Endothelial cell of umbilical vein (primary cell): Measurements from ENCODE around the gene WIPF3. TPM values are rescaled to one million over a fixed set of nuclear protein-coding genes. Genes with fewer than 3 reads are reported as not detected.

Experiments
- BruUV-seq: library from RNA; stranded (reverse); fragments of 400-500 nt; replicated peaks from 2 replicates; lab custom pipeline; 2021; lab: Mats Ljungman, UMichigan
- CTCF ChIA-PET: fragments of 300-600, 350-600 bp; sonication (Branson Sonifier 250); formaldehyde crosslinking; loops from one replicate; lab custom pipeline; 2021; ENCODE audit warnings: antibody characterized with exemption, inconsistent platforms; lab: Charles Lee
- POLR2A ChIA-PET: fragments of 300-600, 350-600 bp; sonication (Branson Sonifier 250); formaldehyde crosslinking; loops from one replicate; lab custom pipeline; 2021; ENCODE audit warnings: antibody characterized with exemption, inconsistent platforms; lab: Charles Lee
- DNase-seq: peaks from one replicate; pipeline ENCODE4 v3.0.0-alpha.2; 2011; ENCODE audit warnings: low read depth, low spot score
- FAIRE-seq: peaks from 2 replicates; lab custom pipeline; 2011; peaks lifted over from hg19 to GRCh38; lab: Jason Lieb, UNC
- H2AFZ ChIP-seq: 2 replicates; pipeline ENCODE4 v1.6.0; 2012; ENCODE audit warnings: low read depth, low read length, control low read depth, inconsistent platforms
- H3K27ac ChIP-seq: 2 replicates; pipeline ENCODE4 v1.5.1; 2011; ENCODE audit warnings: low read depth, mild to moderate bottlenecking, control low read depth, low read length, moderate library complexity; ENCODE audit not compliant: insufficient read depth
- H3K27me3 ChIP-seq, 2 experiments: 2 replicates each; pipeline versions ENCODE4 v1.6.0 to v1.6.1; 2011; ENCODE audit warnings: low read length in 2 of 2, mixed read lengths in 1 of 2; ENCODE audit not compliant: control insufficient read depth in 2 of 2, insufficient read depth in 2 of 2
- H3K36me3 ChIP-seq, 2 experiments: 2 replicates in 1 of 2; 3 replicates in 1 of 2; pipeline ENCODE4 v1.5.1; 2011; ENCODE audit warnings: low read length in 2 of 2, mild to moderate bottlenecking in 1 of 2, moderate library complexity in 1 of 2; ENCODE audit not compliant: control insufficient read depth in 2 of 2, insufficient read depth in 2 of 2; ENCODE audit errors: extremely low read depth in 1 of 2
- H3K4me1 ChIP-seq: 3 replicates; pipeline ENCODE4 v1.5.1; 2011; ENCODE audit warnings: mild to moderate bottlenecking, low read length; ENCODE audit not compliant: control insufficient read depth, insufficient read depth; ENCODE audit errors: extremely low read depth
- H3K4me2 ChIP-seq: 2 replicates; pipeline ENCODE4 v1.6.1; 2011; ENCODE audit warnings: low read length, control low read depth, mixed read lengths; ENCODE audit not compliant: insufficient read depth
- H3K4me3 ChIP-seq, 3 experiments: fragments of 200-600 bp in 1 of 3; sonication (generic), shearing (Covaris generic) in 1 of 3; replicated peaks in 1 of 3; 2 replicates each; pipeline ENCODE4 v1.5.1; 2011 to 2016; ENCODE audit warnings: control low read depth in 3 of 3, low read length in 3 of 3, mild to moderate bottlenecking in 2 of 3, inconsistent platforms in 1 of 3, low read depth in 1 of 3, moderate library complexity in 1 of 3; ENCODE audit not compliant: insufficient read depth in 1 of 3
- H3K79me2 ChIP-seq: 2 replicates; pipeline ENCODE4 v1.6.0; 2012; ENCODE audit warnings: low read length, inconsistent platforms; ENCODE audit not compliant: control insufficient read depth, insufficient read depth
- H3K9ac ChIP-seq: replicated peaks from 2 replicates; pipeline ENCODE3; 2011; ENCODE audit warnings: low read length, control low read depth; ENCODE audit not compliant: insufficient read depth; ENCODE audit errors: extremely low read depth
- H3K9me1 ChIP-seq: replicated peaks from 3 replicates; pipeline ENCODE4 v1.6.0; 2011; ENCODE audit warnings: mild to moderate bottlenecking, low read length; ENCODE audit not compliant: control insufficient read depth, insufficient read depth; ENCODE audit errors: extremely low read depth
- H3K9me3 ChIP-seq: replicated peaks from 2 replicates; pipeline ENCODE4 v1.5.1; 2012; ENCODE audit warnings: low read length, inconsistent platforms; ENCODE audit not compliant: control insufficient read depth, insufficient read depth
- H4K20me1 ChIP-seq: replicated peaks from 2 replicates; pipeline ENCODE3; 2011; ENCODE audit warnings: mild to moderate bottlenecking, low read length; ENCODE audit not compliant: control insufficient read depth, insufficient read depth; ENCODE audit errors: extremely low read depth
- EZH2 ChIP-seq: IDR thresholded peaks from 2 replicates; pipeline ENCODE4 v1.6.1; 2012; ENCODE audit warnings: borderline replicate concordance, low read depth, mild to moderate bottlenecking, moderate library complexity, low read length, inconsistent platforms; ENCODE audit not compliant: severe bottlenecking
- FOS ChIP-seq: IDR thresholded peaks from 2 replicates; pipeline ENCODE4 v1.6.1; 2011; ENCODE audit warnings: mild to moderate bottlenecking, low read length, moderate library complexity, borderline replicate concordance; ENCODE audit not compliant: insufficient read depth
- GATA2 ChIP-seq: IDR thresholded peaks from 2 replicates; pipeline ENCODE4 v1.7.0; 2011; ENCODE audit warnings: low read depth, mild to moderate bottlenecking, moderate library complexity, mixed read lengths, low read length; ENCODE audit not compliant: insufficient read length, insufficient read depth
- JUN ChIP-seq: IDR thresholded peaks from 2 replicates; pipeline ENCODE4 v1.6.1; 2011; ENCODE audit warnings: borderline replicate concordance, low read depth; ENCODE audit not compliant: insufficient read length, insufficient read depth
- MYC ChIP-seq: IDR thresholded peaks from one replicate; pipeline ENCODE4 v1.6.1; 2011; ENCODE audit warnings: mild to moderate bottlenecking, low read depth, low read length
- POLR2A ChIP-seq: IDR thresholded peaks from 2 replicates; pipeline ENCODE4 v1.6.1; 2012; ENCODE audit warnings: low read depth, mild to moderate bottlenecking, control low read depth, low read length
- POLR2AphosphoS5 ChIP-seq: IDR thresholded peaks from 2 replicates; pipeline ENCODE4 v1.6.1; 2012; ENCODE audit warnings: low read depth, mild to moderate bottlenecking, control low read depth, low read length, moderate library complexity; ENCODE audit not compliant: insufficient read depth
- dilution Hi-C: fragments of 300-500 bp; cut with MboI; formaldehyde crosslinking; loops from one replicate; pipeline ENCODE4 v1.15.0; 2019; ENCODE audit warnings: low sequenced_read_pairs; ENCODE audit not compliant: extremely low pct_ligation_motif_present
- intact Hi-C: fragments of 100-400 bp; cut with micrococcal nuclease; formaldehyde crosslinking; loops from one replicate; pipeline ENCODE4 v1.10.0; 2022
- polyA plus RNA-seq, 4 experiments: library from polyadenylated mRNA; depleted of rRNA in 3 of 4; stranded (reverse) in 3 of 4; unstranded in 1 of 4; fragments of >200 nt; gene quantifications; 2 replicates each; pipeline versions ENCODE4 v1.2.1 to v1.2.3, GENCODE V29; 2011 to 2012; ENCODE audit warnings: missing spikeins in 1 of 4
- total RNA-seq: library from RNA; stranded (reverse); gene quantifications from 2 replicates; pipeline ENCODE4 v1.2.3, GENCODE V29; 2021
- TF ChIP-seq, protein P1 (sequence below), 2 donors: IDR thresholded peaks; 1 replicate in 1 of 2; 2 replicates in 1 of 2; pipeline ENCODE4 v1.5.1; 2011; ENCODE audit warnings: low read length in 2 of 2, mild to moderate bottlenecking in 2 of 2, moderate library complexity in 2 of 2, control low read depth in 1 of 2, inconsistent platforms in 1 of 2, low read depth in 1 of 2; ENCODE audit not compliant: insufficient read depth in 1 of 2; ENCODE audit errors: extremely low read depth in 1 of 2
- TF ChIP-seq, protein P2 (sequence below): IDR thresholded peaks from 2 replicates; pipeline ENCODE4 v1.6.1; 2011; ENCODE audit not compliant: insufficient read depth, insufficient read length

Gene WIPF3
- total and polyA plus RNA-seq, 2 donors (not counting 3 experiments of a cell fraction or from before 2014, with no cell fraction given): 0.01 to 0.35 TPM

DNA sequence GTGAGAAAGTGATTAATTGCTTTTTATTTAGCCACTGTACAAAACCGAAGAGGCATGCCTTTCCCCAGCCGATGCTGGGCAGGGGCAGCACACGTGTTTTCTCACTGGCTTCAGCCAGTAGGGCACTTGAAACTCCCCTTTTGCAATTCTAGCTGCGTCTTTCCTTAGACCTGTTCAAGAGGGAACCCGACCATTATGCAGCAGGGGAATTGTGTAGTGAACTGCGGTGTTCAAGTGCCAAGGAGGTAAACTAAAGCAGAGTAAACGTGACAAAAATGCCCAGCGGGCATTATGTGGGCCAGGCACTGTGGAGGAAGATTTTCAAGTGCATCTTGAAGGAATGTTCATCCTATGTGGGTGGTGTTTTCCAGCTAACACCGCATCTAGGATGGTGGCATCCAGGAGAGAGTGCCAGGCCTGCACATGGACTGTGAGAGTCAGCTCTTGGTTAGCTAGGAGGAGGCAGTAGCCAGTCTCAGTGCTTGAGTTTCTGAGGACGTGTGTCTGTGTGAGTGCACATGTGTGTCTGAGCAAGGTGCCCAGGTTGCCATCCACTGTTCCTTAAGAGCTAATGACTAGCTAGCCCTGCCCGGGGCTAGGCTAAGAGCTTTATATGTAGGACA lies 3.3 kb downstream of the WIPF3 start:
- POLR2A ChIA-PET: no interaction called here
- Histone ChIP-seq H3K9me1 (no peaks in the 10 kb centered on the region), H3K9ac (no peak overlapping the region), H3K27ac (no peak overlapping the region), H3K27me3 (peaks cover 50 to 60% of the 10 kb centered on the region in 2 experiments), H3K9me3 (no peaks in the 10 kb centered on the region), H3K4me2 (no peak overlapping the region), H3K36me3 (no peaks in the 10 kb centered on the region), H2AFZ (no peak overlapping the region), H3K79me2 (no peaks in the 10 kb centered on the region), H3K4me1 (peaks cover 3% of the 10 kb centered on the region), H3K4me3 (no peak overlapping the region), H4K20me1 (no peaks in the 10 kb centered on the region)
- no peak for DNase-seq
- intact Hi-C loops: loop anchor here (5.0 kb wide), 1 partner anchor 62 kb away; no protein-coding TSS in a partner anchor
- dilution Hi-C loops: no loop called here
- CTCF ChIA-PET: no interaction called here
- no TSS peak for BruUV-seq
- TF ChIP-seq, protein P1, sequence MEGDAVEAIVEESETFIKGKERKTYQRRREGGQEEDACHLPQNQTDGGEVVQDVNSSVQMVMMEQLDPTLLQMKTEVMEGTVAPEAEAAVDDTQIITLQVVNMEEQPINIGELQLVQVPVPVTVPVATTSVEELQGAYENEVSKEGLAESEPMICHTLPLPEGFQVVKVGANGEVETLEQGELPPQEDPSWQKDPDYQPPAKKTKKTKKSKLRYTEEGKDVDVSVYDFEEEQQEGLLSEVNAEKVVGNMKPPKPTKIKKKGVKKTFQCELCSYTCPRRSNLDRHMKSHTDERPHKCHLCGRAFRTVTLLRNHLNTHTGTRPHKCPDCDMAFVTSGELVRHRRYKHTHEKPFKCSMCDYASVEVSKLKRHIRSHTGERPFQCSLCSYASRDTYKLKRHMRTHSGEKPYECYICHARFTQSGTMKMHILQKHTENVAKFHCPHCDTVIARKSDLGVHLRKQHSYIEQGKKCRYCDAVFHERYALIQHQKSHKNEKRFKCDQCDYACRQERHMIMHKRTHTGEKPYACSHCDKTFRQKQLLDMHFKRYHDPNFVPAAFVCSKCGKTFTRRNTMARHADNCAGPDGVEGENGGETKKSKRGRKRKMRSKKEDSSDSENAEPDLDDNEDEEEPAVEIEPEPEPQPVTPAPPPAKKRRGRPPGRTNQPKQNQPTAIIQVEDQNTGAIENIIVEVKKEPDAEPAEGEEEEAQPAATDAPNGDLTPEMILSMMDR (IDR thresholded peaks at IDR 0.05; ENCODE audit: extremely low read depth in 1 of 2, insufficient read depth in 1 of 2, low read depth in 1 of 2, low read length in 2 of 2): no peak
- no peak for TF ChIP-seq JUN
- no peak for TF ChIP-seq POLR2A
- TF ChIP-seq POLR2AphosphoS5: no peak
- no peak for TF ChIP-seq EZH2
- TF ChIP-seq FOS: no peak
- TF ChIP-seq, protein P2, sequence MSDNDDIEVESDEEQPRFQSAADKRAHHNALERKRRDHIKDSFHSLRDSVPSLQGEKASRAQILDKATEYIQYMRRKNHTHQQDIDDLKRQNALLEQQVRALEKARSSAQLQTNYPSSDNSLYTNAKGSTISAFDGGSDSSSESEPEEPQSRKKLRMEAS: no peak
- no peak for TF ChIP-seq GATA2
- no peak for TF ChIP-seq MYC
- no peak for FAIRE-seq
